Stomach (tissue), 4 donors: Measurements from ENCODE around the gene SLC25A1.

Source experiments
- POLR2A ChIP-seq, 4 donors: fragments of 450-650 bp; IDR thresholded peaks; one replicate each; pipeline ENCODE4 v1.6.1; 2016; ENCODE audit warnings: antibody characterized with exemption in 4 of 4, control low read depth in 2 of 4, mild to moderate bottlenecking in 1 of 4, moderate library complexity in 1 of 4
- TF ChIP-seq, protein P1 (sequence below), 7 experiments: fragments of 450-650 bp in 4 of 7; fragments of 200-600 bp in 3 of 7; sonication (generic) in 3 of 7; IDR thresholded peaks; one replicate each; pipeline ENCODE4 v1.5.1; 2016 to 2019; ENCODE audit warnings: antibody characterized with exemption in 7 of 7, control low read depth in 2 of 7, mild to moderate bottlenecking in 1 of 7

DNA sequence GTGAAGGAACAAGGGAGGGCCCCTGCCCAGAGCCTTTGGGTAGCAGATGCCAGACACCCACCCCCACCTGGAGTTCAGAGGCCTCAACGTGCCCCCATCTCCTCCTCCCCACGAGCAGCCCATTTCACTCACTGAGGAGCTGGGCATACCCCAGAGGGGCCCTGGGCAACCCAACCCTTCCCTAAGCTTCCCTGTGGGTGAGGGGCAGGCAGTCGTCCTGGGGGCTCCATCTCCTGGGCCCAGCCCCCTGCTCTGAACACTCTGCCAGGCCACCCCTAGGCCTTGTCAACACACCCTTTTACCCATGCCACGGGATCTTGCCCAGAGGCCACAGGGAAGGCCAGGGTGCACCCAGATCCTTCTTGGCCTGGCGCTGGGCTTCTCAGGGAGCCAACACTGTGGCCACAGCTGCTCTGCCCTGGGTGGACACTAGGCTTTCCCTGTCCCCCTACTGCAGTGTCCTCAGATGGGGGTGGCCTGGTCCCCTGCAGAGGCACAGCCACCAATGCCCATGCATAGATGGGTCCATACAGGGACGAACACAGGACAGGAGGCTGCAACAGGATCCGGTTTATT is 3.4 kb downstream of the SLC25A1 start:
- TF ChIP-seq, protein P1, sequence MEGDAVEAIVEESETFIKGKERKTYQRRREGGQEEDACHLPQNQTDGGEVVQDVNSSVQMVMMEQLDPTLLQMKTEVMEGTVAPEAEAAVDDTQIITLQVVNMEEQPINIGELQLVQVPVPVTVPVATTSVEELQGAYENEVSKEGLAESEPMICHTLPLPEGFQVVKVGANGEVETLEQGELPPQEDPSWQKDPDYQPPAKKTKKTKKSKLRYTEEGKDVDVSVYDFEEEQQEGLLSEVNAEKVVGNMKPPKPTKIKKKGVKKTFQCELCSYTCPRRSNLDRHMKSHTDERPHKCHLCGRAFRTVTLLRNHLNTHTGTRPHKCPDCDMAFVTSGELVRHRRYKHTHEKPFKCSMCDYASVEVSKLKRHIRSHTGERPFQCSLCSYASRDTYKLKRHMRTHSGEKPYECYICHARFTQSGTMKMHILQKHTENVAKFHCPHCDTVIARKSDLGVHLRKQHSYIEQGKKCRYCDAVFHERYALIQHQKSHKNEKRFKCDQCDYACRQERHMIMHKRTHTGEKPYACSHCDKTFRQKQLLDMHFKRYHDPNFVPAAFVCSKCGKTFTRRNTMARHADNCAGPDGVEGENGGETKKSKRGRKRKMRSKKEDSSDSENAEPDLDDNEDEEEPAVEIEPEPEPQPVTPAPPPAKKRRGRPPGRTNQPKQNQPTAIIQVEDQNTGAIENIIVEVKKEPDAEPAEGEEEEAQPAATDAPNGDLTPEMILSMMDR (IDR thresholded peaks at IDR 0.05), result no peak
- TF ChIP-seq POLR2A (IDR thresholded peaks at IDR 0.05), result no peak
